Activated B cell treated with CpG ODN at 0.5 μM for 24 hours (primary cell): Measurements from ENCODE around the gene LARGE1. TPM values are rescaled to one million over a fixed set of nuclear protein-coding genes. Genes with fewer than 3 reads are reported as not detected.

Experiments
- ATAC-seq: fragments of 200-7000 bp; cut with Tn5 transposase; one replicate; pipeline ENCODE4 v1.10.0; 2021; ENCODE audit warnings: low read depth, mild to moderate bottlenecking, moderate library complexity
- CTCF ChIA-PET: fragments of 350-600 bp; sonication (Branson Sonifier 250); formaldehyde crosslinking; loops from one replicate; lab custom pipeline; 2021; ENCODE audit warnings: antibody characterized with exemption; lab: Charles Lee
- POLR2A ChIA-PET: fragments of 350-600 bp; sonication (Branson Sonifier 250); formaldehyde crosslinking; loops from one replicate; lab custom pipeline; 2021; ENCODE audit warnings: antibody characterized with exemption; lab: Charles Lee
- DNase-seq: peaks from one replicate; pipeline ENCODE4 v3.0.0; 2022
- H3K27ac Mint-ChIP-seq: one replicate; pipeline ENCODE4 v1.8.0; 2020; ENCODE audit warnings: mixed read lengths
- H3K27me3 Mint-ChIP-seq: one replicate; pipeline ENCODE4 v1.8.0; 2021; ENCODE audit warnings: mixed read lengths
- H3K36me3 Mint-ChIP-seq: one replicate; pipeline ENCODE4 v1.8.0; 2021; ENCODE audit warnings: low read depth, mixed read lengths
- H3K4me1 Mint-ChIP-seq: one replicate; pipeline ENCODE4 v1.8.0; 2021; ENCODE audit warnings: mixed read lengths
- H3K4me3 Mint-ChIP-seq: one replicate; pipeline ENCODE4 v1.8.0; 2020; ENCODE audit warnings: mild to moderate bottlenecking, mixed read lengths
- H3K9me3 Mint-ChIP-seq: one replicate; pipeline ENCODE4 v1.8.0; 2020; ENCODE audit warnings: mixed read lengths
- CTCF ChIP-seq: fragments of 200-600 bp; IDR thresholded peaks from one replicate; pipeline ENCODE4 v1.8.0; 2022; ENCODE audit warnings: antibody characterized with exemption, mild to moderate bottlenecking
- intact Hi-C: fragments of 100-400 bp; cut with micrococcal nuclease; formaldehyde crosslinking; loops from one replicate; pipeline ENCODE4 v1.15.1; 2024
- total RNA-seq: library from RNA; stranded (reverse); gene quantifications from 2 replicates; pipeline ENCODE4 v1.2.3, GENCODE V29; 2022

Gene LARGE1
- total RNA-seq, 1 donor from 2014 or later = 22.2 TPM

GRCh38 chr22:33779243-33779642, 141.0 kb downstream of the LARGE1 start:
- Mint-ChIP-seq H3K27me3 (no peaks in the 10 kb centered on the region), H3K4me1 (peaks cover 13% of the 10 kb centered on the region), H3K9me3 (no peaks in the 10 kb centered on the region), H3K4me3 (no peak overlapping the region), H3K36me3 (no peaks in the 10 kb centered on the region), H3K27ac (no peak overlapping the region)
- intact Hi-C loops = no loop called here
- DNase-seq (no peak), ATAC-seq (no peak)
- no peak for TF ChIP-seq CTCF
- CTCF ChIA-PET = no interaction called here
- POLR2A ChIA-PET = no interaction called here

- Mint-ChIP-seq H3K27me3 (no peaks in the 10 kb centered on the region), H3K4me3 (no peak overlapping the region), H3K4me1 (peaks cover 13% of the 10 kb centered on the region), H3K9me3 (no peaks in the 10 kb centered on the region), H3K27ac (no peak overlapping the region), H3K36me3 (no peaks in the 10 kb centered on the region)
- intact Hi-C loops = no loop called here
- no peak for ATAC-seq
- ChIA-PET POLR2A (no interaction called here), CTCF (no interaction called here)
- no peak for DNase-seq
- no peak for TF ChIP-seq CTCF
Observed at GRCh38 chr22:33776491-33776890, 143.8 kb downstream of the LARGE1 start.

GRCh38 chr22:33774781-33775180, 145.5 kb downstream of the LARGE1 start:
- Mint-ChIP-seq H3K9me3 (no peaks in the 10 kb centered on the region), H3K27me3 (no peaks in the 10 kb centered on the region), H3K4me3 (no peak overlapping the region), H3K27ac (no peak overlapping the region), H3K36me3 (no peaks in the 10 kb centered on the region), H3K4me1 (peaks cover 13% of the 10 kb centered on the region)
- ChIA-PET POLR2A (no interaction called here), CTCF (no interaction called here)
- intact Hi-C loops = no loop called here
- DNase-seq (no peak), ATAC-seq (no peak)
- TF ChIP-seq CTCF = no peak

GRCh38 chr22:33772745-33773144, 147.5 kb downstream of the LARGE1 start:
- ChIA-PET CTCF (no interaction called here), POLR2A (no interaction called here)
- no peak for DNase-seq
- H3K36me3 Mint-ChIP-seq = no peaks in the 10 kb centered on the region
- ATAC-seq = no peak
- no peaks in the 10 kb centered on the region for H3K9me3 Mint-ChIP-seq
- intact Hi-C loops = no loop called here
- H3K27ac Mint-ChIP-seq = no peak overlapping the region
- TF ChIP-seq CTCF = no peak
- H3K27me3 Mint-ChIP-seq = no peaks in the 10 kb centered on the region
- no peak overlapping the region for H3K4me3 Mint-ChIP-seq
- H3K4me1 Mint-ChIP-seq = peaks cover 17% of the 10 kb centered on the region

GRCh38 chr22:33771136-33771535, 149.1 kb downstream of the LARGE1 start:
- no peaks in the 10 kb centered on the region for H3K27me3 Mint-ChIP-seq
- DNase-seq (no peak), ATAC-seq (no peak)
- H3K4me1 Mint-ChIP-seq = peaks cover 14% of the 10 kb centered on the region
- TF ChIP-seq CTCF = no peak
- H3K36me3 Mint-ChIP-seq = no peaks in the 10 kb centered on the region
- intact Hi-C loops = no loop called here
- H3K9me3 Mint-ChIP-seq = no peaks in the 10 kb centered on the region
- ChIA-PET CTCF (no interaction called here), POLR2A (no interaction called here)
- H3K27ac Mint-ChIP-seq = no peak overlapping the region
- no peak overlapping the region for H3K4me3 Mint-ChIP-seq
